ENCODE measurements around the gene BCL11A. TPM values are rescaled to one million over a fixed set of nuclear protein-coding genes. Genes with fewer than 3 reads are reported as not detected.
A peak's percentile ranks its signal among the peaks of the same experiment; 100 is the strongest.

Gene BCL11A
- polyA plus RNA-seq, 2 of the 4 experiments (the other 2 are of a cell fraction) = 0.12 to 0.13 TPM

- TF ChIP-seq HOXA7 (CRISPR knock-in tag; IDR thresholded peaks at IDR 0.05) = no peak
- no peak for TF ChIP-seq EP300 (IDR thresholded peaks at IDR 0.05)
Measured at GRCh38 chr2:60569680-60570111, 16.2 kb upstream of the BCL11A start (continued).

GRCh38 chr2:60567919-60568768, 14.7 kb upstream of the BCL11A start:
- H3K4me2 ChIP-seq = no peak overlapping the region
- ChIA-PET CTCF (interaction anchor here (0.6 to 3.2 kb wide), 5 partner anchors 8 to 69 kb away, joined by 3 to 20 read pairs (median 4); no protein-coding TSS in a partner anchor), POLR2A (no interaction called here)
- no peak overlapping the region for H3K4me3 ChIP-seq
- no peaks in the 10 kb centered on the region for H3K9me3 ChIP-seq
- TF ChIP-seq CTCF (IDR thresholded peaks at IDR 0.05) (no peak), KDM5A (IDR thresholded peaks at IDR 0.05) (no peak), POLR2A (IDR thresholded peaks at IDR 0.05; ENCODE audit: low read length) (no peak), CHD4 (IDR thresholded peaks at IDR 0.05; ENCODE audit: borderline replicate concordance) (no peak), FOXS1 (CRISPR knock-in tag; IDR thresholded peaks at IDR 0.05) (no peak), MAX (IDR thresholded peaks at IDR 0.05) (no peak), ELK1 (IDR thresholded peaks at IDR 0.05; ENCODE audit: low read depth, low read length) (no peak), FOSB (CRISPR knock-in tag; IDR thresholded peaks at IDR 0.05) (no peak), RAD21 (conservative IDR thresholded peaks at IDR 0.05 in 1 of 2, IDR thresholded peaks at IDR 0.05 in 1 of 2) (no peak), SMC3 (IDR thresholded peaks at IDR 0.05) (no peak), NFE2L2 (conservative IDR thresholded peaks at IDR 0.05; ENCODE audit: low read length) (no peak), CBX8 (IDR thresholded peaks at IDR 0.05) (no peak), USF2 (IDR thresholded peaks at IDR 0.05) (no peak)
- no peak overlapping the region for H3K27ac ChIP-seq
- FAIRE-seq (no peak), DNase-seq (ENCODE audit: low read depth in 1 of 2, low spot score in 1 of 2) (no peak), ATAC-seq (peak in 1 of 2 experiments; percentile 17; a peak in 1 of 6 replicates)
- H3K4me1 ChIP-seq = no peaks in the 10 kb centered on the region
- 4% methylated on average over 11 of the region's 11 CpGs for WGBS (ENCODE audit: missing lambda C conversion rate)

GRCh38 chr2:60567096-60567495, 13.6 kb upstream of the BCL11A start:
- ATAC-seq = no peak
- CTCF ChIA-PET = interaction anchor here (0.5 to 3.2 kb wide), 3 partner anchors 11 to 17 kb away, joined by 3 to 20 read pairs (median 7); no protein-coding TSS in a partner anchor

More at GRCh38 chr2:60567096-60567495, 13.6 kb upstream of the BCL11A start:
- DNase-seq (ENCODE audit: low read depth in 1 of 2, low spot score in 1 of 2) (no peak), FAIRE-seq (no peak)
- TF ChIP-seq SMC3 (IDR thresholded peaks at IDR 0.05) (no peak), RCOR1 (IDR thresholded peaks at IDR 0.05; ENCODE audit: low read depth, low read length) (no peak), MAZ (IDR thresholded peaks at IDR 0.05; ENCODE audit: borderline replicate concordance, low read depth, low read length) (no peak), FOSL2 (IDR thresholded peaks at IDR 0.05) (no peak), FOSL2 (CRISPR knock-in tag; IDR thresholded peaks at IDR 0.05) (no peak), POLR2AphosphoS2 (conservative IDR thresholded peaks at IDR 0.05; ENCODE audit: low read length) (no peak), CBX8 (IDR thresholded peaks at IDR 0.05) (no peak), KDM5A (IDR thresholded peaks at IDR 0.05) (no peak), CBX2 (IDR thresholded peaks at IDR 0.05; ENCODE audit: borderline replicate concordance, low read depth) (no peak), ESRRA (IDR thresholded peaks at IDR 0.05; ENCODE audit: borderline replicate concordance, low read length) (no peak), JUNB (IDR thresholded peaks at IDR 0.05) (no peak), PBX3 (IDR thresholded peaks at IDR 0.05) (no peak), USF2 (IDR thresholded peaks at IDR 0.05) (no peak), BHLHE40 (IDR thresholded peaks at IDR 0.05; ENCODE audit: low read depth, low read length) (no peak), FOSB (CRISPR knock-in tag; IDR thresholded peaks at IDR 0.05) (no peak), HEYL (CRISPR knock-in tag; IDR thresholded peaks at IDR 0.05) (no peak), ZSCAN20 (CRISPR knock-in tag; IDR thresholded peaks at IDR 0.05) (no peak)
- Histone ChIP-seq H3K4me3 (no peak overlapping the region), H3K4me2 (no peak overlapping the region), H3K9me3 (no peaks in the 10 kb centered on the region), H3K27ac (no peak overlapping the region), H3K4me1 (no peaks in the 10 kb centered on the region)
- POLR2A ChIA-PET = no interaction called here
- 82% methylated on average over 4 of the region's 4 CpGs for WGBS (ENCODE audit: missing lambda C conversion rate)
